Pancreas (tissue), 10 donors: ENCODE measurements around the gene OR6K2. TPM values are rescaled to one million over a fixed set of nuclear protein-coding genes. Genes with fewer than 3 reads are reported as not detected.

ENCODE experiments used
- ATAC-seq, 4 donors: fragments of 200-7000 bp; cut with Tn5 transposase; one replicate each; pipeline versions ENCODE4 v1.8.0 to v1.9.1; 2020; ENCODE audit warnings: mild to moderate bottlenecking in 4 of 4, moderate library complexity in 4 of 4
- DNase-seq, 6 donors: peaks; one replicate each; pipeline ENCODE4 v3.0.0-alpha.2; 2020
- FAIRE-seq: peaks from 2 replicates; lab custom pipeline; 2012; peaks lifted over from hg19 to GRCh38; lab: Jason Lieb, UNC
- H3K27ac ChIP-seq, 4 donors: fragments of 200-600 bp; sonication (generic); 1 replicate in 3 of 4; 2 replicates in 1 of 4; pipeline versions ENCODE4 v1.5.0 to v1.8.0; 2020
- H3K27me3 ChIP-seq, 4 donors: fragments of 200-600 bp; one replicate each; pipeline ENCODE4 v1.8.0; 2021
- H3K36me3 ChIP-seq, 3 donors: fragments of 200-600 bp; sonication (generic) in 1 of 3; one replicate each; pipeline versions ENCODE4 v1.5.0 to v1.8.0; 2020 to 2021
- H3K4me1 ChIP-seq, 3 donors: fragments of 200-600 bp; one replicate each; pipeline ENCODE4 v1.8.0; 2021
- H3K4me3 ChIP-seq, 4 donors: fragments of 200-600 bp; sonication (generic) in 2 of 4; one replicate each; pipeline versions ENCODE4 v1.5.0 to v1.8.0; 2020 to 2021
- H3K9me3 ChIP-seq, 4 donors: fragments of 200-600 bp; one replicate each; pipeline ENCODE4 v1.8.0; 2021
- WGBS, 2 donors: extraction: QIAGEN DNeasy Blood & Tissue Kit; methylation state at CpG; one replicate each; pipeline ENCODE4 v1.1.7; 2013; 5-methylcytosine and 5-hydroxymethylcytosine counted together
- intact Hi-C, 3 donors: fragments of 100-400 bp; cut with DNase I; formaldehyde crosslinking; loops; one replicate each; pipeline versions ENCODE4 v1.11.1 to v1.14.2; 2022
- polyA plus RNA-seq, 2 donors: library from polyadenylated mRNA; stranded (reverse); fragments of 200-250 nt; gene quantifications; one replicate each; pipeline ENCODE4 v1.2.3, GENCODE V29; 2013
- total RNA-seq, 6 donors: library from RNA; stranded (reverse); fragmentation: NEBNext Ultra II Directional in 4 of 6; extraction: Animal tissue kit (Norgen Biotek cat#: 25700) in 4 of 6; gene quantifications; one replicate each; pipeline versions ENCODE4 v1.2.1 to v1.2.4, GENCODE V29; 2021 to 2023
- TF ChIP-seq, protein P1 (sequence below), 4 donors: fragments of 200-600 bp; sonication (generic) in 3 of 4; IDR thresholded peaks; one replicate each; pipeline versions ENCODE4 v1.5.0 to v1.8.0; 2021; ENCODE audit warnings: antibody characterized with exemption in 4 of 4
- donor health status: healthy with polysubstance abuse.
- donor health status: DM: no; HTN: no; CAD: no; lungs with moderate emphysema.
- donor health status: DM: no; HTN: no; CAD: no.
- donor health status: control.
- donor health status: control.
- donor health status: Bipolar disorder and iron deficiency.
- donor health status: DM: yes; HTN: yes; CAD: no.
- donor health status: DM: no; HTN: no; CAD: no.
- donor health status: DM: no; HTN: no; CAD: no.
- donor health status: DM: yes; HTN: yes; CAD: no.

OR6K2 gene
- total and polyA plus RNA-seq, 8 donors = not detected

GRCh38 chr1:158716335-158716734 lies 15.9 kb upstream of the OR6K2 start:
- Histone ChIP-seq H3K27ac (no peak overlapping the region), H3K36me3 (no peaks in the 10 kb centered on the region), H3K27me3 (peaks cover 0 to 9% (median 3%) of the 10 kb centered on the region in 4 donors), H3K9me3 (no peaks in the 10 kb centered on the region), H3K4me3 (no peak overlapping the region), H3K4me1 (no peaks in the 10 kb centered on the region)
- DNase-seq = no peak
- ATAC-seq = no peak
- intact Hi-C loops = no loop called here
- FAIRE-seq = no peak
- 59 to 78% methylated on average over 1 of the region's 1 CpG for WGBS, 2 donors
- TF ChIP-seq, protein P1, sequence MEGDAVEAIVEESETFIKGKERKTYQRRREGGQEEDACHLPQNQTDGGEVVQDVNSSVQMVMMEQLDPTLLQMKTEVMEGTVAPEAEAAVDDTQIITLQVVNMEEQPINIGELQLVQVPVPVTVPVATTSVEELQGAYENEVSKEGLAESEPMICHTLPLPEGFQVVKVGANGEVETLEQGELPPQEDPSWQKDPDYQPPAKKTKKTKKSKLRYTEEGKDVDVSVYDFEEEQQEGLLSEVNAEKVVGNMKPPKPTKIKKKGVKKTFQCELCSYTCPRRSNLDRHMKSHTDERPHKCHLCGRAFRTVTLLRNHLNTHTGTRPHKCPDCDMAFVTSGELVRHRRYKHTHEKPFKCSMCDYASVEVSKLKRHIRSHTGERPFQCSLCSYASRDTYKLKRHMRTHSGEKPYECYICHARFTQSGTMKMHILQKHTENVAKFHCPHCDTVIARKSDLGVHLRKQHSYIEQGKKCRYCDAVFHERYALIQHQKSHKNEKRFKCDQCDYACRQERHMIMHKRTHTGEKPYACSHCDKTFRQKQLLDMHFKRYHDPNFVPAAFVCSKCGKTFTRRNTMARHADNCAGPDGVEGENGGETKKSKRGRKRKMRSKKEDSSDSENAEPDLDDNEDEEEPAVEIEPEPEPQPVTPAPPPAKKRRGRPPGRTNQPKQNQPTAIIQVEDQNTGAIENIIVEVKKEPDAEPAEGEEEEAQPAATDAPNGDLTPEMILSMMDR (IDR thresholded peaks at IDR 0.05) = no peak

GRCh38 chr1:158714754-158715153 lies 14.3 kb upstream of the OR6K2 start:
- no peak overlapping the region for H3K4me3 ChIP-seq
- no peak overlapping the region for H3K27ac ChIP-seq
- H3K4me1 ChIP-seq = no peaks in the 10 kb centered on the region
- intact Hi-C loops = no loop called here
- no peaks in the 10 kb centered on the region for H3K36me3 ChIP-seq
- H3K27me3 ChIP-seq = peaks cover 0 to 9% (median 2%) of the 10 kb centered on the region in 4 donors
- ATAC-seq (no peak), FAIRE-seq (no peak), DNase-seq (no peak)
- H3K9me3 ChIP-seq = no peaks in the 10 kb centered on the region
- TF ChIP-seq, protein P1 (IDR thresholded peaks at IDR 0.05) = no peak
- WGBS, 2 donors = 15 to 27% methylated on average over 1 of the region's 1 CpG

GRCh38 chr1:158711098-158711497 lies 10.6 kb upstream of the OR6K2 start:
- FAIRE-seq = no peak
- H3K27me3 ChIP-seq = peaks cover 0 to 7% (median 2%) of the 10 kb centered on the region in 4 donors
- H3K4me1 ChIP-seq = no peaks in the 10 kb centered on the region
- H3K9me3 ChIP-seq = no peaks in the 10 kb centered on the region
- intact Hi-C loops = no loop called here
- DNase-seq = no peak
- ATAC-seq = no peak
- 37 to 42% methylated on average over 4 of the region's 4 CpGs for WGBS, 2 donors
- no peak overlapping the region for H3K27ac ChIP-seq
- TF ChIP-seq, protein P1 (IDR thresholded peaks at IDR 0.05) = no peak
- no peak overlapping the region for H3K4me3 ChIP-seq
- H3K36me3 ChIP-seq = no peaks in the 10 kb centered on the region

GRCh38 chr1:158706096-158706495 lies 5.6 kb upstream of the OR6K2 start:
- H3K4me3 ChIP-seq = no peak overlapping the region
- no peak for ATAC-seq
- no peaks in the 10 kb centered on the region for H3K9me3 ChIP-seq
- DNase-seq = no peak
- H3K27me3 ChIP-seq = no peaks in the 10 kb centered on the region
- no peaks in the 10 kb centered on the region for H3K36me3 ChIP-seq
- intact Hi-C loops = no loop called here
- no peak for FAIRE-seq
- TF ChIP-seq, protein P1 (IDR thresholded peaks at IDR 0.05) = no peak
- H3K4me1 ChIP-seq = no peaks in the 10 kb centered on the region
- WGBS, 2 donors = 45 to 49% methylated on average over 2 of the region's 2 CpGs
- no peak overlapping the region for H3K27ac ChIP-seq

DNA sequence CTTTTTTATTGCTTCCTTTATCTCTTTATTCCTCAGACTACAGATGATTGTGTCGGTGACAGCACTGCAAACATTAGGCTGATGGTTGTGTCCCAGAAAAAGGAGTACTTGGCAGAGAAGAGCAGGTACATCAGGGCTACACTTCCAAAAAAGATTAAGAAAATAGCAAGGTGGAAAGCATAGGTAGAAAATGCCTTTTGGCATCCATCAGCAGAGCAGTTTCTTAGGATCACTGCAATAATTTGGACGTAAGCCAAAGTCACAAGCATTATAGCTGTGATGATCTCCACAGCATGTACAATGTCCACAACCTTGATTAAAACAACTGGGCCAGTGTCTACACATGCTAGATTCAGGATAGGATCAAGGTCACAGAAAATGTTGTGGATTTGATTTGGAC lies 5.9 kb downstream of the OR6K2 start:
- no peak for DNase-seq
- Histone ChIP-seq H3K36me3 (no peaks in the 10 kb centered on the region), H3K27ac (no peak overlapping the region), H3K4me1 (no peaks in the 10 kb centered on the region), H3K4me3 (no peak overlapping the region), H3K9me3 (no peaks in the 10 kb centered on the region), H3K27me3 (no peaks in the 10 kb centered on the region)
- 28 to 34% methylated on average over 2 of the region's 2 CpGs for WGBS, 2 donors
- FAIRE-seq = no peak
- intact Hi-C loops = no loop called here
- TF ChIP-seq, protein P1 (IDR thresholded peaks at IDR 0.05) = no peak
- no peak for ATAC-seq
